Dendritic cell treated with granulocyte-macrophage colony-stimulating factor and Interleukin-4, amounts not matched to agents 40 ng/mL and 50 ng/mL, for 4 days (primary cell): ENCODE results near the gene KDM6B.

Experiments
- H3K27ac Mint-ChIP-seq: one replicate; pipeline ENCODE4 v1.8.0; 2022; ENCODE audit warnings: mild to moderate bottlenecking, mixed read lengths
- H3K27me3 Mint-ChIP-seq: one replicate; pipeline ENCODE4 v1.8.0; 2022; ENCODE audit warnings: mild to moderate bottlenecking, mixed read lengths
- H3K36me3 Mint-ChIP-seq: one replicate; pipeline ENCODE4 v1.8.0; 2022; ENCODE audit warnings: low read depth, mixed read lengths
- H3K4me1 Mint-ChIP-seq: one replicate; pipeline ENCODE4 v1.8.0; 2022; ENCODE audit warnings: low read depth, mixed read lengths
- H3K4me3 Mint-ChIP-seq: one replicate; pipeline ENCODE4 v1.8.0; 2022; ENCODE audit warnings: mild to moderate bottlenecking, moderate library complexity, mixed read lengths
- H3K9me3 Mint-ChIP-seq: one replicate; pipeline ENCODE4 v1.8.0; 2022; ENCODE audit warnings: mixed read lengths
- intact Hi-C: fragments of 100-400 bp; cut with micrococcal nuclease; formaldehyde crosslinking; loops from one replicate; pipeline ENCODE4 v1.15.0; 2022

Gene KDM6B

DNA sequence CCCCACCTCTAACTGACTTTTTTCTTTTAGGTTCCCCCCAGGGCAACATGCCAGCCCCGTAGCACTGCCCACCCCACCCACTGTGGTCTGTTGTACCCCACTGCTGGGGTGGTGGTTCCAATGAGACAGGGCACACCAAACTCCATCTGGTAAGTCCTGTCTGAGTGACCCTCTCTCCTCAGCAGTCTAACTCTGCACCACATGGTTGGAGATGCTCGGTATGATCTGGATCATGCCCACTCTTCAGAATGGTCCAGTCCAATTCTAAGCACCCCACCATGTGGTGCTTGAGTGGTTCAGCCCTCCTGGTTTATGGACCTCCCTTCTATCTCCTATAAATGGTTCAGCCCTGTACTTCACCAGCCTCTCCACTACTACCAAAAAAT, 5.9 kb downstream of the KDM6B start:
- Mint-ChIP-seq H3K4me3 (no peak overlapping the region), H3K27ac (peak overlapping the region; percentile 98), H3K4me1 (peaks cover 67% of the 10 kb centered on the region), H3K27me3 (no peaks in the 10 kb centered on the region), H3K9me3 (no peaks in the 10 kb centered on the region), H3K36me3 (peaks cover 59% of the 10 kb centered on the region)
- intact Hi-C loops: loop anchor here (5.0 to 10.0 kb wide), 2 partner anchors 258 to 315 kb away; partner anchors contain the start of genes MPDU1 and PER1

DNA sequence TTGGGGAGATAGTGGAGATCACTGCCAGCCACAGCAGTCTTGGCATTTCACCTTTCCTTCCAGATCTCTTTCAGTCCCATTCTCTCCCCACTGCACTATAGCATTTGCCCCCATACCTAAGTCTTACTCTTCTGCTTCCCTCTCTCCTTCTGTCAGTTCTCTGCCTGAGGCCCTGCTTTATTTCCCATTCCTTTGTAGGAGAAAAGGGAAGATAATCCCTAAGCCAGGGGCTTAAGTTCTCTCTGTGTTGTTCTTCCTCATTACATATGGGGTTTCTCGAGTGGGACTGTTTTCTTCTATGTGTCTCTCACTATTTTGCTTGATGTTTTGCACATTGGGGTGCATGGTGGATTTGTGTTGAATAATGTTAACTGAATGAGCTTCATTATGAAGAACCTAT, 6.4 kb downstream of the KDM6B start:
- Mint-ChIP-seq H3K27ac (peak overlapping the region; percentile 98), H3K27me3 (no peaks in the 10 kb centered on the region), H3K36me3 (peaks cover 53% of the 10 kb centered on the region), H3K9me3 (no peaks in the 10 kb centered on the region), H3K4me3 (peak overlapping the region; percentile 93), H3K4me1 (peaks cover 64% of the 10 kb centered on the region)
- intact Hi-C loops: loop anchor here (5.0 to 10.0 kb wide), 2 partner anchors 258 to 314 kb away; partner anchors contain the start of genes MPDU1 and PER1

DNA sequence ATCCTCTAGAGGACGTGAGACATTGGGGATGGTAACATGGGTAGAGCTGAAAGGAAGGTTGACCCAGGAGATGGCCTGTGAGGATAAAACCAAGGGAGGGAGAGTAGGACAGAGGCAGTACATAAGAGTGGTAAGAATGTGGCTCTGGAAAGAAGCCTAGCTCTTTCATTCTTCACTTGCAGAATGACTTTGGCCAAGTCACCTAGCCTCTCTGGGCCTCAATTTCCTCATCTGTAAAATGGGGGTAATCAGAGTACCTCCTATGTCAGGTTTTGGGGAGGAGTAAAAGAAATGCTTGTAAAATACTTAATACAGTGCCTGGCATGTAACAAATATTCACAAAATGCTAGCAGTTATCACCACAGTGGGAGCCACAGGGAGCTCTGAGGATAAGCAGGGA, 6.9 kb downstream of the KDM6B start:
- H3K4me3 Mint-ChIP-seq: peak overlapping the region; percentile 93

DNA sequence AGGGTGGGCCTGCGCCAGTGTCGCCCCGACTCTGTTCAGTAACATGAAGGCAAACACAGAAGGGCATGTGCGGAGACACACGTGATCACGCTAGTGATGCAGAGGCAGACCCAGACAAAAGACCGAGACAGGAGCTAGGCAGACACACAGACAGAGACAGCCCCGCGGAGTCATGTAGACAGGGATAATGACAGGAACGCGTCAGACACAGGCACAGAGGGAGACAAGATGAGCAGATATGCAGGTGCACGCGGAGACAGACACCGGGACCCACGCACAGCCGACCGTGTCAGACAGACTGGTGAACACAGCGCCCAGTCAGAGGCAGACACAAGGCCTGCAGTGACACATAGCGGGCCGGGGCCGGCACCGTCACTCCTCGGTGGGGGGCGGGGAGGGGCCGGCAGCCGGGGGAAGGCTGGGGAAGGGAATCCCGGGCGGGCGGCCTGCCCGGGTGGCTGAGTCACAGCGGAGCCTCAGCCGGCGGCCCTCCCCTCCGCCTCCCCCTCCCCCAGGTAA, 7.4 kb downstream of the KDM6B start:
- intact Hi-C loops: loop anchor here (5.0 to 10.0 kb wide), 2 partner anchors 259 to 313 kb away; partner anchors contain the start of genes MPDU1 and PER1
- H3K36me3 Mint-ChIP-seq: peaks cover 47% of the 10 kb centered on the region

More for the DNA sequence above, 6.9 kb downstream of the KDM6B start:
- H3K36me3 Mint-ChIP-seq: peaks cover 52% of the 10 kb centered on the region
- peaks cover 67% of the 10 kb centered on the region for H3K4me1 Mint-ChIP-seq
- intact Hi-C loops: loop anchor here (5.0 to 10.0 kb wide), 2 partner anchors 259 to 314 kb away; partner anchors contain the start of genes MPDU1 and PER1
- peak overlapping the region; percentile 98 for H3K27ac Mint-ChIP-seq
- no peaks in the 10 kb centered on the region for H3K9me3 Mint-ChIP-seq
- no peaks in the 10 kb centered on the region for H3K27me3 Mint-ChIP-seq

DNA sequence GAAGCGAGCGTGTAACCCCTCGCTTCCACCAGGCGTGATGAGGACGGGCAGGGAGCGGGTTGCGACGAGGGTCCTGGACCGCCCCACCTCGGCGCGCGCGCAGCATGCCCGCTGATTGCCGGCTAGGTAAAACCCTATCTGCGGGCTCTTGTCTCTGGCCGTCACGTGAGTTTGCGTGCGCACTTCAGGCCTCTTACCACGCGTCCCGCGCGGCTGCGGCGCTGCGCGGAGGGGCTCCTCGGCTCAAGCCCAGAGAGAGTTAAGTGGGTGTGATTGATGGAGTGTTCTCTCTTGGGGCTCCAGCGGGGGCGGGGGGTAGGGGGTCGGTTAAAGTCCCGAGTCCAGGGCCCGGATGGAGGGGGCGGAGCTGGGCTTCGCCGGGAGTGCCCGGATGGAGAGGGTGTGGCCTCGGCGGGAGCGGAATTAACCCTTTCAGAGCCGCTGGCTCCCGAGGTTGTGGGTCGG, 7.9 kb downstream of the KDM6B start:
- H3K27ac Mint-ChIP-seq: peak overlapping the region; percentile 98
- no peaks in the 10 kb centered on the region for H3K27me3 Mint-ChIP-seq
- H3K9me3 Mint-ChIP-seq: no peaks in the 10 kb centered on the region
- H3K36me3 Mint-ChIP-seq: peaks cover 47% of the 10 kb centered on the region
- intact Hi-C loops: loop anchor here (2.0 to 10.0 kb wide), 3 partner anchors 15 to 313 kb away; partner anchors contain the start of genes MPDU1, NAA38 and PER1
- H3K4me1 Mint-ChIP-seq: peaks cover 67% of the 10 kb centered on the region
- H3K4me3 Mint-ChIP-seq: peak overlapping the region; percentile 93

More for the DNA sequence above, 7.4 kb downstream of the KDM6B start:
- peaks cover 67% of the 10 kb centered on the region for H3K4me1 Mint-ChIP-seq
- peak overlapping the region; percentile 98 for H3K27ac Mint-ChIP-seq
- no peaks in the 10 kb centered on the region for H3K9me3 Mint-ChIP-seq
- H3K4me3 Mint-ChIP-seq: peak overlapping the region; percentile 93
- no peaks in the 10 kb centered on the region for H3K27me3 Mint-ChIP-seq

DNA sequence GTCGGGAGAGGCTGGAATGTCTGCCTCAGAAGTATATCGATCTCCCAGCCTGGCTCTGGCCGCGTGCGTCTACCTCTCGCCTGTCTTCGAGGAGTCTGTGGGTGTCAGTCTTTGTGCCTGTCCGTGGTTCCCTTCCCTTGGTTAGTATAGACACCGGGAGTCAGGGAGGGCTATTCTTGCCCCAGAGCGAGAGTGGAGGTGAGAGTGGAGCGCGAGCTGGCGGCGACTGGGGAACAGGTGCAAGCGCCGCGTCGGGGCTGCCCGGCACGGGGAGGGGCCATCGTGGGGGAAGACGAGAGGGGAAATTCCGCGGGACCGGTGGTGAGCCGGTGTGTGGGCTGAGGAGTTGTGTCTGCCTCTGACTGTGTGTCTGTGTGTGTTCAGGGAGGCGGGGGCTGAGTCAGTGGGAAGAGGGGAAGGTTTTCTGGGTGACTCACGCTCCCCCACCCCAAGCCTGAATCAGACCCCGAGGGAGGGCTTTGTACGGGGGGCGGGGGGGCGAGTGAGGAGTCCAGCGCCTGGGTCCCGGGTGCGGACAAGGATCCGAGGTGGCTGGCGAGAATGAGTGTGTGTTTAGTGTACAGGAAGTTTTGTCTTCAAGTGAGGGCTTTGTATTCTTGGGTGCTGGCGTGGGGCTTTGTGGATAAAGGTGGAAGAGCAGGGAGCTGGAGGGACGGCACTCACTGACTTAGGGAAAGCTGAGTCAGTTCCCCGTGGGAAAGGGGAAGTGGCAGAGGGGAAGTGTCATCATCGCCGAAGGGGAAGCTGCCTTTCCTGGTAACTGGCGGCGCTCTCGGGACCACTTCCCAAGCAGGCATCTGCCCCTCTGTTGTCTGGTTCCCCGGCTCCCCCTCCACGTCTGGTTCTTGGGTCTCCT, 8.6 kb downstream of the KDM6B start:
- Mint-ChIP-seq H3K36me3 (peaks cover 47% of the 10 kb centered on the region), H3K27ac (peak overlapping the region; percentile 98)

DNA sequence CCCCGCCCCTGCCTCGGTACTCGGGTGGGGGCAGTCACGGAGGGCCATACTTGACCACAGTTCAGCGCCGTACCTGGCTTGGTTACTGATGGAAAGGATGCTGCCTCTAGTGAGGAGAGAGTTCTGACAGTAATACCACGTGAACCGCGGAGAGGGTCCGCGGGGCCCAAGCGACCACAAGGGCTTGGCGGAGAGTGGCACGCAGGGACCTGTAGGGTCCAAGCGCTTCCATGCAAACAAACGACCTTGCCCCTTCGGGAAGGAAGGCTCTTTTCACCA, 9.2 kb downstream of the KDM6B start:
- intact Hi-C loops: loop anchor here (1.0 to 10.0 kb wide), 4 partner anchors 8 to 312 kb away; partner anchors contain the start of genes MPDU1, NAA38 and PER1
- H3K36me3 Mint-ChIP-seq: peaks cover 47% of the 10 kb centered on the region
- H3K27ac Mint-ChIP-seq: peak overlapping the region; percentile 98
- no peaks in the 10 kb centered on the region for H3K27me3 Mint-ChIP-seq
- peaks cover 67% of the 10 kb centered on the region for H3K4me1 Mint-ChIP-seq
- no peaks in the 10 kb centered on the region for H3K9me3 Mint-ChIP-seq
- H3K4me3 Mint-ChIP-seq: peak overlapping the region; percentile 93

More for the DNA sequence above, 8.6 kb downstream of the KDM6B start:
- Mint-ChIP-seq H3K4me3 (peak overlapping the region; percentile 93), H3K9me3 (no peaks in the 10 kb centered on the region), H3K27me3 (no peaks in the 10 kb centered on the region), H3K4me1 (peaks cover 66% of the 10 kb centered on the region)
- intact Hi-C loops: loop anchor here (1.0 to 10.0 kb wide), 4 partner anchors 7 to 312 kb away; partner anchors contain the start of genes MPDU1, NAA38 and PER1

DNA sequence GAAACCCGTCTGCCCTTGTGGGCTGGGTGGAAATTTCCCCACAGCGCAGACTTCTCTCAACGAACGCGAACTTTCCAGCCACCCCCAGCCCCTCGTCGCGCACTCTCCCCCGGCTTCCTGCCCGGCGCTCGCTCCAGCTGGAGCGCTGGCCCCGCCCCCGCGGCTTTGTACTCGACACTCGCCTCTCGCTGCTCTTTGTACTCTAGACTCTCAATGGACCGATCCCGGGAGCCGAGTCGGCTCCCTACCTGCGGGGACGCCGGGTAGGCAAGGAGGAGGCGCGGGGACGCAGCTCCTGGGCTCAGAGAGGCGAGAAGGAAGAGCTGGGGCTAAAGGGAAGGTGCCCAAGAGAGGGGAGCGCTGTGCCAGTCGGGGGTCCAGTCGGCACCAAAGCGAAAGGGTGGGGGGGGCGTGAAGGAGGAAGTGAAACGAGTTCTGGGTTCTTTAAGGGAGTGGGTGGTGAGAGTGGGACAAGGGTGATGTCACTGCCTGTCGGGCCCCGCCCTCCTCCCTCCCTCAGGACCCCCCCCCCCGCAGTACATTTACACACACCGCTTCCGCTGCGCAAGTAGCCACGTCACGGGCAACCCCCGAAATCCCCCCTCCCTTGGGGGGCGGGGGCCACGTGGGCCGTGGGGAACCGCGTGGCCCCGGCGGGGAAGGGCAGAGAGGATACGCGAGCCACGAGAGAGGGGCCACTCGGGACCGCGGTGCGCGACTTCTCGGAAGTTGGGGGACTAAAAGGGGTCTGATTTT, 9.7 kb downstream of the KDM6B start:
- H3K4me1 Mint-ChIP-seq: peaks cover 64% of the 10 kb centered on the region
- intact Hi-C loops: loop anchor here (1.0 to 10.0 kb wide), 4 partner anchors 8 to 311 kb away; partner anchors contain the start of genes MPDU1, NAA38 and PER1
- H3K4me3 Mint-ChIP-seq: peak overlapping the region; percentile 93
- peak overlapping the region; percentile 98 for H3K27ac Mint-ChIP-seq
- H3K36me3 Mint-ChIP-seq: peaks cover 47% of the 10 kb centered on the region
- no peaks in the 10 kb centered on the region for H3K27me3 Mint-ChIP-seq
- H3K9me3 Mint-ChIP-seq: no peaks in the 10 kb centered on the region

DNA sequence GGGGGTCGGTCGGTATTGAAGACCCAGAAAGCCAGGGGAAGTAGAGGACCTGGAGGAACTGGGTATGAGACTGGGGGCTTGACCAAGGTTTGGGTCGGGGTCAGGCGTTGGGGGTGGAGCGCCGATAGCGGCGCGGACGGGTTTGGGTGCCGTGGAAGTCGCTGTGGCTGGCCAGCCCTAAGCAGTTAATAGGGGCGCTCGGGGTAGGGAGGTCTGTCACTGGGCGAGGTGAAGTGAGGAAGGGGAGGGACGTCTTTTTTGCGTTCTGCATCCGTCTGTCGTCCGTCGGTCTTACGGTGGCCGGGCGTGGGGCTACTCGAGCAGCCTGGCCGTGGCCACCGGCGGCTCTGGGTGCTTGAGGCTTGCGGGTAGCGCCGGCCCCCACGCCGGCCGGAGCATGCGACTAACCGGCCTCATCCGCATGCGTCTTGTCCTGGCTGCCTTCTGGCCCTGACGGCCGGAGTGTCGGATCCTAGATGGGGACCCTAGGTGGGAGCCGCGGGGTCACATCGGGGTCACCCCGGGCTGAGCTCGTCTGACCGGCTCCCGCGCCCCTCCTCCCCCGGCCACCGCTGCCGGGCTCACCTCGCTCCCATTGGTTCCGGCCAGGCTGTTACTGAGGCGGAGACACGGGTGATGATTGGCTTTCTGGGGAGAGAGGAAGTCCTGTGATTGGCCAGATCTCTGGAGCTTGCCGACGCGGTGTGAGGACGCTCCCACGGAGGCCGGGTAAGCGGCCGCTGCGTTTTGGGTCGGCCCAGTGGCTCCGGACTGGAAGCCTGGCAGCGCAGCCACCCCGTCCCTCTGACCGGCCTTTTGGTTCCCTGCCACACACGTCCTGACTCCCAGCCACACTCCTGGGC, 10.5 kb downstream of the KDM6B start:
- intact Hi-C loops: loop anchor here (5.0 to 10.0 kb wide), 2 partner anchors 262 to 310 kb away; partner anchors contain the start of genes MPDU1 and PER1
- peak overlapping the region; percentile 98 for H3K27ac Mint-ChIP-seq
- peak overlapping the region; percentile 93 for H3K4me3 Mint-ChIP-seq
- H3K9me3 Mint-ChIP-seq: no peaks in the 10 kb centered on the region
- H3K27me3 Mint-ChIP-seq: no peaks in the 10 kb centered on the region
- peaks cover 47% of the 10 kb centered on the region for H3K36me3 Mint-ChIP-seq
- H3K4me1 Mint-ChIP-seq: peaks cover 64% of the 10 kb centered on the region

DNA sequence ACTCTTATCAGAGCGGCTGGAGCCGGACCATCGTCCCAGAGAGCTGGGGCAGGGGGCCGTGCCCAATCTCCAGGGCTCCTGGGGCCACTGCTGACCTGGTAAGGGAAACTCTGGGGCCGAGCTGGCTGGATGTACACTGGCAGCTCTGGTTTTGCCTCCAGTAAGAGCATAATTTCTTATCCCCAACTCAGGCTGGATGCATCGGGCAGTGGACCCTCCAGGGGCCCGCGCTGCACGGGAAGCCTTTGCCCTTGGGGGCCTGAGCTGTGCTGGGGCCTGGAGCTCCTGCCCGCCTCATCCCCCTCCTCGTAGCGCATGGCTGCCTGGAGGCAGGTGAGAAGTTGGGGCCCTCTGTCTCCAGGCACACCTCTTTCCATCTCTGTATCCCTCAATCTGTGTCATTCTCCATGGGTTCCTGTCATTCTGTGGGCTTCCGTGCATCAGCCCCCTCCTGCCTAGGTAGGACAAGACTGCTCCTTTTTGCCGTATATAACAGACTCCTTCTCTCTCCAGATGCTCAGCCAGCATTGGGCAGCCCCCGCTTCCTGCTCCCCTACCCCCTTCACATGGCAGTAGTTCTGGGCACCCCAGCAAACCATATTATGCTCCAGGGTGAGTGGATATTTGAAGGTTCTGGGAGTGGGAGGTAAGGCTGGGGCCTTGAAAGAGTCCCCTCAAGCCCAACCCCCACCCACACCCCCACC, 11.5 kb downstream of the KDM6B start:
- intact Hi-C loops: loop anchor here (10.0 kb wide), 1 partner anchor 309 kb away; the partner anchor contains the start of gene PER1
- Mint-ChIP-seq H3K4me1 (peaks cover 65% of the 10 kb centered on the region), H3K36me3 (peaks cover 39% of the 10 kb centered on the region), H3K27ac (peak overlapping the region; percentile 98), H3K27me3 (no peaks in the 10 kb centered on the region), H3K4me3 (peak overlapping the region; percentile 93), H3K9me3 (no peaks in the 10 kb centered on the region)

DNA sequence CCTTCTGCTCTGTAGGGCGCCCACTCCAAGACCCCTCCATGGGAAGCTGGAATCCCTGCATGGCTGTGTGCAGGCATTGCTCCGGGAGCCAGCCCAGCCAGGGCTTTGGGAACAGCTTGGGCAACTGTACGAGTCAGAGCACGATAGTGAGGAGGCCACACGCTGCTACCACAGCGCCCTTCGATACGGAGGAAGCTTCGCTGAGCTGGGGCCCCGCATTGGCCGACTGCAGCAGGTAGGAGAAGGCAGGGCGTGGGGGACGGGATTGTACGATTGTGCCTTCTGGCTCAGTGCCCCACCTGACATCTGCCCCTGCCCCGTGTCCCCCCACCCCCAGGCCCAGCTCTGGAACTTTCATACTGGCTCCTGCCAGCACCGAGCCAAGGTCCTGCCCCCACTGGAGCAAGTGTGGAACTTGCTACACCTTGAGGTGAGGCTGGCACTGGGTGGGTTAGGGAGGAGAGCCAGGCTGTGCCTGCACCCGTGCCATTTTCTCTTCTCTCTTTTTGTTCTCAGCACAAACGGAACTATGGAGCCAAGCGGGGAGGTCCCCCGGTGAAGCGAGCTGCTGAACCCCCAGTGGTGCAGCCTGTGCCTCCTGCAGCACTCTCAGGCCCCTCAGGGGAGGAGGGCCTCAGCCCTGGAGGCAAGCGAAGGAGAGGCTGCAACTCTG, 12.2 kb downstream of the KDM6B start:
- Mint-ChIP-seq H3K36me3 (peaks cover 33% of the 10 kb centered on the region), H3K4me1 (peaks cover 65% of the 10 kb centered on the region), H3K4me3 (peak overlapping the region; percentile 93), H3K27ac (peak overlapping the region; percentile 98), H3K9me3 (no peaks in the 10 kb centered on the region), H3K27me3 (no peaks in the 10 kb centered on the region)
- intact Hi-C loops: loop anchor here (10.0 kb wide), 1 partner anchor 309 kb away; the partner anchor contains the start of gene PER1
